ENCODE measurements around the gene PBX2.

GRCh38 chr6:32151181-32151862, 38.7 kb downstream of the PBX2 start:
- TF ChIP-seq EZH2 (IDR thresholded peaks at IDR 0.05; ENCODE audit: insufficient read depth, poor library complexity, severe bottlenecking) (no peak), EZH2phosphoT487 (IDR thresholded peaks at IDR 0.05; ENCODE audit: insufficient read depth, low read depth) (no peak)
